SK-N-SH treated with all-trans-retinoic acid at 6 μM for 48 hours (cell line): ENCODE measurements around the gene ELOA.

Experiments used
- ATAC-seq: fragments of 200-7000 bp; cut with Tn5 transposase; 3 replicates; pipeline ENCODE4 v1.9.1; 2020; ENCODE audit warnings: mild to moderate bottlenecking, moderate library complexity
- ARNTL ChIP-seq: fragments of 450-650 bp; formaldehyde crosslinking; IDR thresholded peaks from 2 replicates; pipeline ENCODE4 v1.5.0; 2020; ENCODE audit warnings: low read depth, mild to moderate bottlenecking, moderate library complexity, borderline replicate concordance
- CSRNP3 ChIP-seq: fragments of 250-450 bp; sonication (Bioruptor Pico); IDR thresholded peaks from 2 replicates; pipeline ENCODE4 v1.5.1; 2021; ENCODE audit warnings: mild to moderate bottlenecking, moderate library complexity
- ESRRG ChIP-seq: fragments of 250-450 bp; sonication (Bioruptor Pico); IDR thresholded peaks from 2 replicates; pipeline ENCODE4 v1.6.1; 2021; ENCODE audit warnings: mild to moderate bottlenecking
- GLIS3 ChIP-seq: fragments of 250-450 bp; sonication (Bioruptor Pico); IDR thresholded peaks from 2 replicates; pipeline ENCODE4 v1.5.0; 2020; ENCODE audit warnings: mild to moderate bottlenecking, moderate library complexity
- OSR1 ChIP-seq: fragments of 250-450 bp; sonication (Bioruptor Pico); IDR thresholded peaks from 2 replicates; pipeline ENCODE4 v1.8.0; 2022; ENCODE audit warnings: moderate library complexity, mild to moderate bottlenecking, inconsistent platforms
- POU6F1 ChIP-seq: fragments of 250-450 bp; sonication (Bioruptor Pico); IDR thresholded peaks from 2 replicates; pipeline ENCODE4 v1.8.0; 2021; ENCODE audit warnings: low read depth, mild to moderate bottlenecking, moderate library complexity, borderline replicate concordance
- PPARA ChIP-seq: fragments of 250-450 bp; sonication (Bioruptor Pico); IDR thresholded peaks from 2 replicates; pipeline ENCODE4 v1.5.0; 2020; ENCODE audit warnings: mild to moderate bottlenecking, borderline replicate concordance
- RARB ChIP-seq: fragments of 250-450 bp; sonication (Bioruptor Pico); IDR thresholded peaks from 2 replicates; pipeline ENCODE4 v1.8.0; 2021; ENCODE audit warnings: mild to moderate bottlenecking, moderate library complexity
- SNAI2 ChIP-seq: fragments of 250-450 bp; sonication (Bioruptor Pico); IDR thresholded peaks from 2 replicates; pipeline ENCODE4 v1.5.0; 2020; ENCODE audit warnings: mild to moderate bottlenecking, moderate library complexity
- TCF4 ChIP-seq: fragments of 250-450 bp; sonication (Bioruptor Pico); IDR thresholded peaks from 2 replicates; pipeline ENCODE4 v1.8.0; 2021; ENCODE audit warnings: mild to moderate bottlenecking, moderate library complexity, borderline replicate concordance
- TOX ChIP-seq: fragments of 250-450 bp; sonication (Bioruptor Pico); IDR thresholded peaks from 2 replicates; pipeline ENCODE4 v1.8.0; 2021; ENCODE audit warnings: mild to moderate bottlenecking, moderate library complexity, borderline replicate concordance
- ZC3H10 ChIP-seq: fragments of 250-450 bp; sonication (Bioruptor Pico); IDR thresholded peaks from 2 replicates; pipeline ENCODE4 v1.5.1; 2021; ENCODE audit warnings: mild to moderate bottlenecking, moderate library complexity
- ZFP3 ChIP-seq: fragments of 250-450 bp; sonication (Bioruptor Pico); IDR thresholded peaks from 2 replicates; pipeline ENCODE4 v1.5.0; 2020; ENCODE audit warnings: mild to moderate bottlenecking, moderate library complexity
- ZFP30 ChIP-seq: fragments of 450-650 bp; formaldehyde crosslinking; IDR thresholded peaks from 2 replicates; pipeline ENCODE4 v1.5.0; 2022; ENCODE audit warnings: mild to moderate bottlenecking, moderate library complexity
- ZNF565 ChIP-seq: fragments of 450-650 bp; formaldehyde crosslinking; conservative IDR thresholded peaks from 2 replicates; pipeline ENCODE4 v1.5.0; 2020; ENCODE audit warnings: low read depth, mild to moderate bottlenecking, moderate library complexity
- ZNF70 ChIP-seq: fragments of 450-650 bp; formaldehyde crosslinking; IDR thresholded peaks from 2 replicates; pipeline ENCODE4 v1.5.0; 2020; ENCODE audit warnings: mild to moderate bottlenecking, moderate library complexity
- ZNF8 ChIP-seq: fragments of 450-650 bp; formaldehyde crosslinking; IDR thresholded peaks from 2 replicates; pipeline ENCODE4 v1.5.0; 2020; ENCODE audit warnings: mild to moderate bottlenecking, moderate library complexity
- TF ChIP-seq, protein P1 (sequence below): fragments of 250-450 bp; sonication (Bioruptor Pico); IDR thresholded peaks from 2 replicates; pipeline ENCODE4 v1.8.0; 2020; ENCODE audit warnings: mild to moderate bottlenecking, moderate library complexity, borderline replicate concordance
- TF ChIP-seq, protein P2 (sequence below): fragments of 250-450 bp; sonication (Bioruptor Pico); IDR thresholded peaks from 2 replicates; pipeline ENCODE4 v1.5.0; 2020; ENCODE audit warnings: mild to moderate bottlenecking, moderate library complexity

ELOA gene

DNA sequence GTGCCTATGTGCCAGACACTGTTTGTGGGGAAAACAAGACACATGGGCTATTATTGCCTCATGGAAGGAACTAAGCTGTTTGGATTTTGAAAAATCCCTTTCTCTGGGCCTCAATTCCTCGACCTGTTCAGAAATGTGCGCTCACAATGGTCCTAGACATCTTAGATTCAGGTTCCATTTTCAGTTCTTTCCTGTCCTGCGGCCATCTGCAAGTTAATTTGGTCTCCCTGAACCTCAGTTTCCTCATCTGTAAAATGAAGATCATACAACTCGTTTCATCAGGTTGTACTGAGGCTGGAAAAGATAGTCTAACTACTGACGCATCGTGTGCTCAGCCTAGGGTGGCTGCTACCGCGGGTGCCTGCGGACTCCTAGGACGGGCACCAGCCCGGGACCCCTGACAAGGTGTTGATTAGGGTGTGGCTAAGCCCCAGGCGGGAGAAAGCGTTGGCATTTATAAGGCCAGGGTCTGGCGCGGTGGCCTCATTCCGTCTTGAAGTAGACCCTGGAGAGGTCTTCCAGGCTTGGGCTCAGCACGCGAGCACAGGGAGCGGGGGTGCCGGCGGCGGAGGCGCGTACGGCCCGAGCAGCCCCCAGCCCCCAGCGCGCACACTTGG, 493 bp upstream of the ELOA start:
- TF ChIP-seq POU6F1 (no peak), ZNF8 (no peak), PPARA (CRISPR knock-in tag) (no peak), ZNF70 (CRISPR knock-in tag) (no peak), OSR1 (CRISPR knock-in tag) (no peak)
- TF ChIP-seq, protein P1, sequence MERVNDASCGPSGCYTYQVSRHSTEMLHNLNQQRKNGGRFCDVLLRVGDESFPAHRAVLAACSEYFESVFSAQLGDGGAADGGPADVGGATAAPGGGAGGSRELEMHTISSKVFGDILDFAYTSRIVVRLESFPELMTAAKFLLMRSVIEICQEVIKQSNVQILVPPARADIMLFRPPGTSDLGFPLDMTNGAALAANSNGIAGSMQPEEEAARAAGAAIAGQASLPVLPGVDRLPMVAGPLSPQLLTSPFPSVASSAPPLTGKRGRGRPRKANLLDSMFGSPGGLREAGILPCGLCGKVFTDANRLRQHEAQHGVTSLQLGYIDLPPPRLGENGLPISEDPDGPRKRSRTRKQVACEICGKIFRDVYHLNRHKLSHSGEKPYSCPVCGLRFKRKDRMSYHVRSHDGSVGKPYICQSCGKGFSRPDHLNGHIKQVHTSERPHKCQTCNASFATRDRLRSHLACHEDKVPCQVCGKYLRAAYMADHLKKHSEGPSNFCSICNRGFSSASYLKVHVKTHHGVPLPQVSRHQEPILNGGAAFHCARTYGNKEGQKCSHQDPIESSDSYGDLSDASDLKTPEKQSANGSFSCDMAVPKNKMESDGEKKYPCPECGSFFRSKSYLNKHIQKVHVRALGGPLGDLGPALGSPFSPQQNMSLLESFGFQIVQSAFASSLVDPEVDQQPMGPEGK = no peak
- peak; percentile 53 for ATAC-seq

- peak; percentile 35; the same call in 2 of the 3 replicates for ATAC-seq
- TF ChIP-seq ZFP3 (no peak), TCF4 (CRISPR knock-in tag) (no peak), ZC3H10 (CRISPR knock-in tag) (no peak), RARB (CRISPR knock-in tag) (no peak), PPARA (CRISPR knock-in tag) (no peak), ZNF70 (CRISPR knock-in tag) (no peak), SNAI2 (CRISPR knock-in tag) (no peak), ZNF565 (CRISPR knock-in tag) (no peak), POU6F1 (no peak)
These were observed 2.2 kb downstream of the ELOA start for GRCh38 chr1:23745515-23745914.

DNA sequence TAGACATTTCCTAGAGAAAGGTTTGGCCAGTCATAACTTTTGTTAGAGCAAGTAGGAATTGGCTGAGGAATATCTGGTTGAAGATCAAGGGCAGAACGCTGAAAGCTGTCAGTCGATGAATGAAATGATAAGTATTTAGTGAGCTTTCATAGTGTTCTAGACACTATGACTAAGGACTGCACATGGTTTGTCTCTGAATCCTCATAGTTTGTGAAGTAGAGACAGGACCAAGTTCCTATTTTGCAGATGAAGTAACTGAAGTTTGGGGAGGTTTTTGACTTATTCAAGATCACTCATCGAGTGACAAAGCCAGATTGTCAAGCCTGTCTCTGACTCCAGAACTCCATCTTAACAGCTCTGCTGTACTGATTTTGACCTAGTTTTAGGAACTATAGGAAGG, 4.7 kb downstream of the ELOA start:
- ATAC-seq = no peak
- no peak for TF ChIP-seq GLIS3 (CRISPR knock-in tag)
- TF ChIP-seq, protein P2, sequence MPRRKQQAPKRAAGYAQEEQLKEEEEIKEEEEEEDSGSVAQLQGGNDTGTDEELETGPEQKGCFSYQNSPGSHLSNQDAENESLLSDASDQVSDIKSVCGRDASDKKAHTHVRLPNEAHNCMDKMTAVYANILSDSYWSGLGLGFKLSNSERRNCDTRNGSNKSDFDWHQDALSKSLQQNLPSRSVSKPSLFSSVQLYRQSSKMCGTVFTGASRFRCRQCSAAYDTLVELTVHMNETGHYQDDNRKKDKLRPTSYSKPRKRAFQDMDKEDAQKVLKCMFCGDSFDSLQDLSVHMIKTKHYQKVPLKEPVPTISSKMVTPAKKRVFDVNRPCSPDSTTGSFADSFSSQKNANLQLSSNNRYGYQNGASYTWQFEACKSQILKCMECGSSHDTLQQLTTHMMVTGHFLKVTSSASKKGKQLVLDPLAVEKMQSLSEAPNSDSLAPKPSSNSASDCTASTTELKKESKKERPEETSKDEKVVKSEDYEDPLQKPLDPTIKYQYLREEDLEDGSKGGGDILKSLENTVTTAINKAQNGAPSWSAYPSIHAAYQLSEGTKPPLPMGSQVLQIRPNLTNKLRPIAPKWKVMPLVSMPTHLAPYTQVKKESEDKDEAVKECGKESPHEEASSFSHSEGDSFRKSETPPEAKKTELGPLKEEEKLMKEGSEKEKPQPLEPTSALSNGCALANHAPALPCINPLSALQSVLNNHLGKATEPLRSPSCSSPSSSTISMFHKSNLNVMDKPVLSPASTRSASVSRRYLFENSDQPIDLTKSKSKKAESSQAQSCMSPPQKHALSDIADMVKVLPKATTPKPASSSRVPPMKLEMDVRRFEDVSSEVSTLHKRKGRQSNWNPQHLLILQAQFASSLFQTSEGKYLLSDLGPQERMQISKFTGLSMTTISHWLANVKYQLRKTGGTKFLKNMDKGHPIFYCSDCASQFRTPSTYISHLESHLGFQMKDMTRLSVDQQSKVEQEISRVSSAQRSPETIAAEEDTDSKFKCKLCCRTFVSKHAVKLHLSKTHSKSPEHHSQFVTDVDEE (CRISPR knock-in tag) = no peak
- TF ChIP-seq ARNTL = no peak
- no peak for TF ChIP-seq PPARA (CRISPR knock-in tag)
- no peak for TF ChIP-seq ZNF8
- TF ChIP-seq RARB (CRISPR knock-in tag) = no peak

DNA sequence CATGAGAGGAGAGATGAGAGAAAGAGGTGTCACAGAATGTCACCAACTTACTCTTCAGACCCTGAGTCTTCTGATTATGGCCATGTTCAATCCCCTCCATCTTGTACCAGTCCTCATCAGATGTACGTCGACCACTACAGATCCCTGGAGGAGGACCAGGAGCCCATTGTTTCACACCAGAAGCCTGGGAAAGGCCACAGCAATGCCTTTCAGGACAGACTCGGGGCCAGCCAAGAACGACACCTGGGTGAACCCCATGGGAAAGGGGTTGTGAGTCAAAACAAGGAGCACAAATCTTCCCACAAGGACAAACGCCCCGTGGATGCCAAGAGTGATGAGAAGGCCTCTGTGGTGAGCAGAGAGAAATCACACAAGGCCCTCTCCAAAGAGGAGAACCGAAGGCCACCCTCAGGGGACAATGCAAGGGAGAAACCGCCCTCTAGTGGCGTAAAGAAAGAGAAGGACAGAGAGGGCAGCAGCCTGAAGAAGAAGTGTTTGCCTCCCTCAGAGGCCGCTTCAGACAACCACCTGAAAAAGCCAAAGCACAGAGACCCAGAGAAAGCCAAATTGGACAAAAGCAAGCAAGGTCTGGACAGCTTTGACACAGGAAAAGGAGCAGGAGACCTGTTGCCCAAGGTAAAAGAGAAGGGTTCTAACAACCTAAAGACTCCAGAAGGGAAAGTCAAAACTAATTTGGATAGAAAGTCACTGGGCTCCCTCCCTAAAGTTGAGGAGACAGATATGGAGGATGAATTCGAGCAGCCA, 8.0 kb downstream of the ELOA start:
- TF ChIP-seq ARNTL (no peak), ZFP3 (no peak), GLIS3 (CRISPR knock-in tag) (no peak), CSRNP3 (CRISPR knock-in tag) (no peak), TOX (CRISPR knock-in tag) (no peak), ZFP30 (CRISPR knock-in tag) (no peak), ZNF8 (no peak), ESRRG (CRISPR knock-in tag) (no peak), OSR1 (CRISPR knock-in tag) (no peak), SNAI2 (CRISPR knock-in tag) (no peak), RARB (CRISPR knock-in tag) (no peak)
- TF ChIP-seq, protein P2 (CRISPR knock-in tag) = no peak

More for the DNA sequence above, 8.0 kb downstream of the ELOA start:
- peak; percentile 93 for ATAC-seq
